GM19438 (cell line): ENCODE results near the gene MDGA2.
"Not testable (repeated sequence)": the region's sequence is repeated elsewhere in the genome, so short reads cannot be mapped to it uniquely, and the experiment has no call there.

Experiments
- ATAC-seq: cut with Tn5 transposase; IDR thresholded peaks from one replicate; pipeline ENCODE4 v1.9.1; 2021; ENCODE audit warnings: low read depth; ENCODE audit not compliant: unreplicated experiment

Gene MDGA2

GRCh38 chr14:47008732-47009131 lies 666.7 kb downstream of the MDGA2 start:
- ATAC-seq, result no peak

- no peak for ATAC-seq
Observed at GRCh38 chr14:46999661-47000060, 675.7 kb downstream of the MDGA2 start.

- no peak for ATAC-seq
Observed at GRCh38 chr14:46989566-46989965, 685.8 kb downstream of the MDGA2 start.

GRCh38 chr14:46988312-46988711 lies 687.1 kb downstream of the MDGA2 start:
- no peak for ATAC-seq

GRCh38 chr14:46985529-46986380 lies 689.6 kb downstream of the MDGA2 start:
- ATAC-seq, result no peak

GRCh38 chr14:46973295-46973694 lies 702.1 kb downstream of the MDGA2 start:
- no peak for ATAC-seq

- no peak for ATAC-seq
Observed at GRCh38 chr14:46964378-46964777, 711.0 kb downstream of the MDGA2 start.

GRCh38 chr14:46951103-46951502 lies 724.3 kb downstream of the MDGA2 start:
- ATAC-seq, result no peak

GRCh38 chr14:46940611-46941010 lies 734.8 kb downstream of the MDGA2 start:
- ATAC-seq, result no peak

GRCh38 chr14:46920542-46920941 lies 754.9 kb downstream of the MDGA2 start:
- ATAC-seq, result no peak

- ATAC-seq, result not testable (repeated sequence)
Observed at GRCh38 chr14:46915539-46915938, 759.9 kb downstream of the MDGA2 start.

- no peak for ATAC-seq
Observed at GRCh38 chr14:46902837-46903236, 772.6 kb downstream of the MDGA2 start.

- no peak for ATAC-seq
Observed at GRCh38 chr14:46894476-46894875, 780.9 kb downstream of the MDGA2 start.

- no peak for ATAC-seq
Observed at GRCh38 chr14:46887144-46887543, 788.3 kb downstream of the MDGA2 start.

- ATAC-seq, result no peak
Observed at GRCh38 chr14:46885566-46885965, 789.8 kb downstream of the MDGA2 start.

- ATAC-seq, result no peak
Observed at GRCh38 chr14:46861753-46862152, 813.7 kb downstream of the MDGA2 start.

GRCh38 chr14:46840944-46841720 lies 834.3 kb downstream of the MDGA2 start:
- no peak for ATAC-seq

- ATAC-seq, result no peak
Observed at GRCh38 chr14:46820291-46820690, 855.1 kb downstream of the MDGA2 start.

GRCh38 chr14:46819117-46819516 lies 856.3 kb downstream of the MDGA2 start:
- no peak for ATAC-seq

- no peak for ATAC-seq
Observed at GRCh38 chr14:46818147-46818546, 857.3 kb downstream of the MDGA2 start.

- ATAC-seq, result no peak
Observed at GRCh38 chr14:46793144-46793543, 882.3 kb downstream of the MDGA2 start.
